ENCODE measurements around the gene PDGFA. TPM values are rescaled to one million over a fixed set of nuclear protein-coding genes. Genes with fewer than 3 reads are reported as not detected.

PDGFA gene
- total RNA-seq, 4 donors from 2014 or later, result 60.2 to 123 (median 104) TPM

- no peak for DNase-seq
- H3K4me1 ChIP-seq, result peaks cover 0 to 6% (median 0%) of the 10 kb centered on the region in 4 donors
- H3K4me3 ChIP-seq, result no peak overlapping the region
- H3K27me3 ChIP-seq, result peaks cover 16% of the 10 kb centered on the region
- no peaks in the 10 kb centered on the region for H3K36me3 ChIP-seq
- no peak overlapping the region for H3K27ac ChIP-seq
- H3K9me3 ChIP-seq, result no peaks in the 10 kb centered on the region
- TF ChIP-seq POLR2AphosphoS5 (IDR thresholded peaks at IDR 0.05) (no peak), POLR2A (IDR thresholded peaks at IDR 0.05) (no peak), EP300 (IDR thresholded peaks at IDR 0.05; ENCODE audit: low read depth) (no peak)
- TF ChIP-seq, protein P1, sequence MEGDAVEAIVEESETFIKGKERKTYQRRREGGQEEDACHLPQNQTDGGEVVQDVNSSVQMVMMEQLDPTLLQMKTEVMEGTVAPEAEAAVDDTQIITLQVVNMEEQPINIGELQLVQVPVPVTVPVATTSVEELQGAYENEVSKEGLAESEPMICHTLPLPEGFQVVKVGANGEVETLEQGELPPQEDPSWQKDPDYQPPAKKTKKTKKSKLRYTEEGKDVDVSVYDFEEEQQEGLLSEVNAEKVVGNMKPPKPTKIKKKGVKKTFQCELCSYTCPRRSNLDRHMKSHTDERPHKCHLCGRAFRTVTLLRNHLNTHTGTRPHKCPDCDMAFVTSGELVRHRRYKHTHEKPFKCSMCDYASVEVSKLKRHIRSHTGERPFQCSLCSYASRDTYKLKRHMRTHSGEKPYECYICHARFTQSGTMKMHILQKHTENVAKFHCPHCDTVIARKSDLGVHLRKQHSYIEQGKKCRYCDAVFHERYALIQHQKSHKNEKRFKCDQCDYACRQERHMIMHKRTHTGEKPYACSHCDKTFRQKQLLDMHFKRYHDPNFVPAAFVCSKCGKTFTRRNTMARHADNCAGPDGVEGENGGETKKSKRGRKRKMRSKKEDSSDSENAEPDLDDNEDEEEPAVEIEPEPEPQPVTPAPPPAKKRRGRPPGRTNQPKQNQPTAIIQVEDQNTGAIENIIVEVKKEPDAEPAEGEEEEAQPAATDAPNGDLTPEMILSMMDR (IDR thresholded peaks at IDR 0.05), result no peak
- intact Hi-C loops (cut with DNase I; ENCODE audit: low total_unique reads), result no loop called here
- 79 to 89% methylated on average over 1 of the region's 1 CpG for WGBS, 2 donors (ENCODE audit: low coverage in 1 of 2)
- in situ Hi-C loops (cut with MboI; ENCODE audit: low pct_ligation_motif_present in 1 of 4, low pct_unique_long_range_greater_than_20kb in 1 of 4, low sequenced_read_pairs in 3 of 4), result no loop called here
Observed at GRCh38 chr7:482521-483083, 37.0 kb downstream of the PDGFA start.

DNA sequence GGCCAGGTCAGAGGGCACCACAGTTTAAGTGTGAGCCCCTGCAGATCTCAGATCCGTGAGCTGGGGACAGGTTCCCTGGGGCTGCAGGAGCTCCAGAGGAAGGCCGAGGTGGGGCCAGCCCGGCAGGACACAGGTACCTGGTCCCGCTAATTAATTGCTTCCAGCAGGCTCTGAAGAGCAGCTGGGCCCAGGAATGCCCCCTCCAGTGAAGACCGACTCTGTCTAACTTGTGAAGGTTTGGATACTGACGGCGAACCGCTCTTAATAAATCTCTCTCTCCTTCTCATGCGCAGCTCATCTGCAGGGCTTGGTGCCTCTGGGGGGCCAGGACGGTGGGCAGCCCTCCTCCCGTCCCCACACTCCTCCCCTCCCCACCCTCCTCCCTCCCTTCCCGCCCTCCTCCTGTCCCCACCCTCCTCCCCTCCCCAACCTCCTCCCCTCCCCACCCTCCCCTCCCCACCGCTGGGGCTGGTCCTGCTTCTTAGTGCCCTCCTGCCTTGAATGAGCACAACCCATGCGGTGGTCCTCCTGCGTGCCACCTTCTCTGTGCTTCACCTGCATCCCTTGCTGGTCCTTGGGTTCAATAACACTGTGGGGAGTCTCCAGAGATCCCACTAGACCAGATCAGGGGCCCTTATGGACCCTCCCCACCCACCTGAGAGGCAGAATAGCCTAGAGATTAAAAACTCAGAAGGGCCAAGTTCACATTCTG, 38.3 kb downstream of the PDGFA start:
- 82% methylated on average over 13 of the region's 15 CpGs; no CpG with 5 or more reads in 1 of the 2 donors for WGBS, 2 donors (ENCODE audit: low coverage in 1 of 2)
- Histone ChIP-seq H3K9me3 (no peaks in the 10 kb centered on the region), H3K4me3 (no peak overlapping the region), H3K27ac (no peak overlapping the region), H3K4me1 (peaks cover 0 to 6% (median 0%) of the 10 kb centered on the region in 4 donors), H3K27me3 (peaks cover 16% of the 10 kb centered on the region), H3K36me3 (no peaks in the 10 kb centered on the region)
- no peak for DNase-seq
- intact Hi-C loops (cut with DNase I; ENCODE audit: low total_unique reads) (no loop called here), in situ Hi-C loops (cut with MboI; ENCODE audit: low pct_ligation_motif_present in 1 of 4, low pct_unique_long_range_greater_than_20kb in 1 of 4, low sequenced_read_pairs in 3 of 4) (no loop called here)
- TF ChIP-seq POLR2A (IDR thresholded peaks at IDR 0.05) (no peak), EP300 (IDR thresholded peaks at IDR 0.05; ENCODE audit: low read depth) (no peak), POLR2AphosphoS5 (IDR thresholded peaks at IDR 0.05) (no peak)
- TF ChIP-seq, protein P1 (IDR thresholded peaks at IDR 0.05), result no peak

DNA sequence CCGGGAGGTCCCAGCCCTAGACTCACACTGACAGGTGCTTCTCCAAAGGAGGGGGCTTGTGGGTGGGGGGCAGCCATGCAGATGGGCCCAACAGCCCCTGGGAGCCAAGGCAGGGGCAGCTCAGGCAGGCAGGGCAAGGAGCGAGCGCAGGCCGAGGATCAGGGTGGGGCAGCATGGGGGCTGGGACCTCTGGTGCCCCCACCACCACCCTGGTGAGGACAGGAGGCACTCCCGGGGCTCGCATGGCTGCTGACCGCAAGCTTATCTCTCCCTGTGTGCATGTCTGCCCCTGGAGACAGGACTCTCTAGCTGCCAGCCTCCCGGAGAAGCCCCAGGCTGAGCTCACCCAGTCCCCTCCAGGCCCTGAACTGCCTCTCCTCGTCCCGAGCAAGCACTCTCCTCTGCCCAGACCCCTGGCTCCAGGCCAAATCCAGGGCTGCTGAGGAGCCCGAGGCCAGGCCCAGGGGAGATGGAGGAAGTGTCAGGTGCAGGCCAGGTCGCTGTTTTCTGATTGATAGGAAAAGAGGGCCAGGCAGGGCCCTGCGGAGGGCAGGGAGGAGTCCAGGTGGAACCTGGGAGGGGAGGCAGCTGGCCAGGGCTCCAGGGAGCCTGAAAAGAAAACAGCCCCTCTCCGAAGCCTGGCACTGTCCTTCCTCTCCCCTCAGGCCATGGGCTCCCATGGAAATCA, 39.0 kb downstream of the PDGFA start:
- 58% methylated on average over 10 of the region's 14 CpGs; no CpG with 5 or more reads in 1 of the 2 donors for WGBS, 2 donors (ENCODE audit: low coverage in 1 of 2)
- intact Hi-C loops (cut with DNase I; ENCODE audit: low total_unique reads), result no loop called here

More for the DNA sequence above, 39.0 kb downstream of the PDGFA start:
- Histone ChIP-seq H3K4me3 (no peak overlapping the region), H3K27ac (no peak overlapping the region), H3K9me3 (no peaks in the 10 kb centered on the region), H3K27me3 (peaks cover 16% of the 10 kb centered on the region), H3K36me3 (no peaks in the 10 kb centered on the region), H3K4me1 (peaks cover 0 to 5% (median 0%) of the 10 kb centered on the region in 4 donors)
- TF ChIP-seq EP300 (IDR thresholded peaks at IDR 0.05; ENCODE audit: low read depth), result no peak
- TF ChIP-seq POLR2AphosphoS5 (IDR thresholded peaks at IDR 0.05), result no peak
- TF ChIP-seq, protein P1 (IDR thresholded peaks at IDR 0.05), result no peak
- no peak for TF ChIP-seq POLR2A (IDR thresholded peaks at IDR 0.05)
- in situ Hi-C loops (cut with MboI; ENCODE audit: low pct_ligation_motif_present in 1 of 4, low pct_unique_long_range_greater_than_20kb in 1 of 4, low sequenced_read_pairs in 3 of 4), result no loop called here
- DNase-seq, result no peak
